ENCODE measurements around the gene GUCY2C. TPM values are rescaled to one million over a fixed set of nuclear protein-coding genes. Genes with fewer than 3 reads are reported as not detected.

The GUCY2C gene
- total and polyA plus RNA-seq, 9 donors = 0.36 TPM; not detected in 8

GRCh38 chr12:14628771-14629170 is 67.6 kb downstream of the GUCY2C start:
- H3K9me3 ChIP-seq = no peaks in the 10 kb centered on the region
- H3K36me3 ChIP-seq = no peaks in the 10 kb centered on the region
- WGBS, 3 donors = 57 to 70% (median 65%) methylated on average over 5 of the region's 5 CpGs
- H3K4me1 ChIP-seq (ENCODE audit: insufficient read depth) = no peaks in the 10 kb centered on the region
- no peak overlapping the region for H3K4me3 ChIP-seq
- no peak for DNase-seq
- H3K27ac ChIP-seq = no peak overlapping the region
- no peak for TF ChIP-seq CTCF (IDR thresholded peaks at IDR 0.05)
- no peak for TF ChIP-seq EP300 (IDR thresholded peaks at IDR 0.05)
- TF ChIP-seq POLR2A (IDR thresholded peaks at IDR 0.05) = no peak
- H3K27me3 ChIP-seq = no peaks in the 10 kb centered on the region
- intact Hi-C loops (cut with DNase I) = no loop called here

DNA sequence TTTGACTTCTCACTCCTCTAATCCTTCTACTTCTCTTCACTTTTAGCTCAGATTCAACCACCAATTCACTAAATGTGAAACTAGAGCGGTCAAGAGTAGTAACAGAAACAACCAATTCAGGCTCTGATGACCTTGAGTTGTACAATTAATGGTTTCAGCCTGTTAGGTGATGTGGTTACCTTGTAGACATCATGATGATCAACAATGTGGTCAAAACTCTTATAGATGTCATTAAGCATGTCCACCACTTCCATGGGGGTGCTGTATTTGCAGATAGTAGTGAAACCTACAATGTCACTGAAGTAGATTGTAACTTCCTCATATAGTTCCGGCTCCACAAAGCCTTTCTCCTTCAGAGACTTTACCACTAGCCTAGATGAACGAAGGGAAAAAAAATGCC is 74.6 kb downstream of the GUCY2C start:
- no peaks in the 10 kb centered on the region for H3K9me3 ChIP-seq
- no peaks in the 10 kb centered on the region for H3K36me3 ChIP-seq
- no peak overlapping the region for H3K4me3 ChIP-seq
- no peak overlapping the region for H3K27ac ChIP-seq
- H3K27me3 ChIP-seq = no peaks in the 10 kb centered on the region
- intact Hi-C loops (cut with DNase I) = no loop called here
- H3K4me1 ChIP-seq (ENCODE audit: insufficient read depth) = no peaks in the 10 kb centered on the region
- DNase-seq = no peak
- 93 to 96% (median 94%) methylated on average over 3 of the region's 3 CpGs for WGBS, 3 donors
- TF ChIP-seq EP300 (IDR thresholded peaks at IDR 0.05) (no peak), POLR2A (IDR thresholded peaks at IDR 0.05) (no peak), CTCF (IDR thresholded peaks at IDR 0.05) (no peak)

DNA sequence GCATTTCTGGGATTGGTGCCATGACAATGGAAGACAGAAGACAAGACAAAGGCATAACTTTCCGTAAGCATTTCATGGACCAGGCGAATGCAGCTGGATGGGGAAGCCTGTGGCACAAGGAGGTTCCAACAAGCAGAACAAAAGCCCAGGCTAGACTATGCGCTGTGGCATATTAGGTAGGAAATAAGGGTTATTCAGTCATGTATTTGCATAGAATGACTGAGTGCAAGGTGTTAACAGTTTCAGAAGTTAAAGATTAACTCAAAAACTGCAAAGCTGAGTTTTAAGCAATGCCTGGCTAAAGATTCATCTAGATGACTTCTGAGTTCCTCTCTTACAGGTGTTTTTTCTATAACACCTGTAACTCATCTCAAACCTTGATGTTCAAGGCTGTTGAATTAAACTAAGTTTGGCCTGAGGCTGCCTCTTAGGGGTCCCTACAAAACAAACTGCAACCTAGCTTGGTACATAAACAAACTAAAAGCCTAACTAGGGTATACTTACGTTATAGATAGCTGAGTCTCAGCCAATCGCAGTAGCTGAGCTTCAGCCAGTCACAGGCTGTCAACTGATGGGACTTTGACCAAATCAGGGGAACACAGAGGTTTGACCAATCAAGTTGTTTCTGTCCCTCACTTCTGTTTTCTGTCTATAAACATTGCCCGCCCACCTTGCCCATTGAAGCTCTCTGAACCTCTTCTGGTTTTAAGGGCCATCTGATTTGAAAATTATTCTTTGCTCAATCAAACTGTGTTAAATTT is 76.5 kb downstream of the GUCY2C start:
- WGBS, 3 donors = 94 to 96% (median 96%) methylated on average over 6 of the region's 6 CpGs

GRCh38 chr12:14618983-14619382 is 77.4 kb downstream of the GUCY2C start:
- H3K9me3 ChIP-seq = no peaks in the 10 kb centered on the region
- intact Hi-C loops (cut with DNase I) = no loop called here
- H3K4me3 ChIP-seq = no peak overlapping the region
- no peaks in the 10 kb centered on the region for H3K27me3 ChIP-seq
- no peak for TF ChIP-seq EP300 (IDR thresholded peaks at IDR 0.05)
- peak in 1 of 3 donors; percentile 28 for TF ChIP-seq CTCF (IDR thresholded peaks at IDR 0.05)
- TF ChIP-seq POLR2A (IDR thresholded peaks at IDR 0.05) = no peak
- 46 to 51% (median 47%) methylated on average over 4 of the region's 4 CpGs for WGBS, 3 donors
- H3K27ac ChIP-seq = no peak overlapping the region
- no peak for DNase-seq
- H3K36me3 ChIP-seq = no peaks in the 10 kb centered on the region
- no peaks in the 10 kb centered on the region for H3K4me1 ChIP-seq (ENCODE audit: insufficient read depth)

More for the DNA sequence above, 76.5 kb downstream of the GUCY2C start:
- H3K4me1 ChIP-seq (ENCODE audit: insufficient read depth) = no peaks in the 10 kb centered on the region
- no peak overlapping the region for H3K4me3 ChIP-seq
- no peaks in the 10 kb centered on the region for H3K9me3 ChIP-seq
- no peak for DNase-seq
- H3K36me3 ChIP-seq = no peaks in the 10 kb centered on the region
- no peak overlapping the region for H3K27ac ChIP-seq
- intact Hi-C loops (cut with DNase I) = no loop called here
- no peak for TF ChIP-seq POLR2A (IDR thresholded peaks at IDR 0.05)
- TF ChIP-seq CTCF (IDR thresholded peaks at IDR 0.05) = no peak
- TF ChIP-seq EP300 (IDR thresholded peaks at IDR 0.05) = no peak
- no peaks in the 10 kb centered on the region for H3K27me3 ChIP-seq

All from ovary (tissue), 9 donors.